Left lobe of liver (tissue), 2 donors: ENCODE data around the gene ADAM15. TPM values are rescaled to one million over a fixed set of nuclear protein-coding genes. Genes with fewer than 3 reads are reported as not detected.

ENCODE experiments used
- ATAC-seq: fragments of 200-7000 bp; cut with Tn5 transposase; one replicate; pipeline ENCODE4 v1.9.1; 2020; ENCODE audit warnings: mild to moderate bottlenecking, moderate library complexity
- DNase-seq: peaks from one replicate; pipeline ENCODE4 v3.0.0-alpha.2; 2020; ENCODE audit warnings: low spot score
- total RNA-seq: library from RNA; stranded (reverse); gene quantifications from one replicate; pipeline ENCODE4 v1.2.1, GENCODE V29; 2021
- donor health status: DM: no; HTN: no; CAD: no; lungs with moderate emphysema.
- donor health status: DM: no; HTN: yes; CAD: no.

ADAM15 gene, protein sequence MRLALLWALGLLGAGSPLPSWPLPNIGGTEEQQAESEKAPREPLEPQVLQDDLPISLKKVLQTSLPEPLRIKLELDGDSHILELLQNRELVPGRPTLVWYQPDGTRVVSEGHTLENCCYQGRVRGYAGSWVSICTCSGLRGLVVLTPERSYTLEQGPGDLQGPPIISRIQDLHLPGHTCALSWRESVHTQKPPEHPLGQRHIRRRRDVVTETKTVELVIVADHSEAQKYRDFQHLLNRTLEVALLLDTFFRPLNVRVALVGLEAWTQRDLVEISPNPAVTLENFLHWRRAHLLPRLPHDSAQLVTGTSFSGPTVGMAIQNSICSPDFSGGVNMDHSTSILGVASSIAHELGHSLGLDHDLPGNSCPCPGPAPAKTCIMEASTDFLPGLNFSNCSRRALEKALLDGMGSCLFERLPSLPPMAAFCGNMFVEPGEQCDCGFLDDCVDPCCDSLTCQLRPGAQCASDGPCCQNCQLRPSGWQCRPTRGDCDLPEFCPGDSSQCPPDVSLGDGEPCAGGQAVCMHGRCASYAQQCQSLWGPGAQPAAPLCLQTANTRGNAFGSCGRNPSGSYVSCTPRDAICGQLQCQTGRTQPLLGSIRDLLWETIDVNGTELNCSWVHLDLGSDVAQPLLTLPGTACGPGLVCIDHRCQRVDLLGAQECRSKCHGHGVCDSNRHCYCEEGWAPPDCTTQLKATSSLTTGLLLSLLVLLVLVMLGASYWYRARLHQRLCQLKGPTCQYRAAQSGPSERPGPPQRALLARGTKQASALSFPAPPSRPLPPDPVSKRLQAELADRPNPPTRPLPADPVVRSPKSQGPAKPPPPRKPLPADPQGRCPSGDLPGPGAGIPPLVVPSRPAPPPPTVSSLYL
- 21.4 TPM for total RNA-seq

DNA sequence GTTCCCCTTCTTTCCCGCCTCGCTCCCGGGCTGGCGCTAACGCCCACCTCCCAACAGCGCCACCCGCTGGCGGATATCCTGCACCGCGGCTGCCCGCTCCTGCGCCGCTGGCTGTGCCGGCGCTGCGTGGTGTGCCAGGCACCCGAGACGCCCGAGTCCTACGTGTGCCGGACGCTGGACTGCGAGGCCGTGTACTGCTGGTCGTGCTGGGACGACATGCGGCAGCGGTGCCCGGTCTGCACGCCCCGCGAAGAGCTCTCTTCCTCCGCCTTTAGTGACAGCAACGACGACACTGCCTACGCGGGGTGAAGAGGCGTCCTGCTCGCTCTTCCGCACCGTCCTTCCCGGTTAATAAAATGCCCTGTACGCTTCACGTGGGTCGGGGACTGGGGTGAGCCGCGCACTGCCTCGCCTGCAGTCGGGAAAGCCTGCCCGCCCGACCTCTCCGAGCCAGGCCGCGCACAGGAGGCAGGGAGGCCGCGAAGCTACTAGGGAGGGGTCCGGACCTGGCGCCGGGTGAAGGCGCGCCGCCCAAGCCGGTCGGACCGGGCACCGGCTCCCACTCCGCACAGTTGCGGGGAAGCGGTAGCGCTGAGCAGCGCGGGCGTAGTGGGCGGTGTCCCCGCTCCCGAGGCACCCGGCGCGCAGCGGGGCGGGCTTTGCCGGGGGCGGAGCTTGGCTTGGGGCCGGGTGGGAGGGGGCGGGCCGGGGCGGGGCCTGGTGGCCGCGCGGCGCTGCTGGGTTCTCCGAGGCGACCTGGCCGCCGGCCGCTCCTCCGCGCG is at the start of gene ADAM15:
ADAM15 (plus strand) TSS at position 757 of the 782 bp plus-strand sequence. CDS start 71 bp downstream, outside the sequence.
- peak; percentile 84 for ATAC-seq
- DNase-seq = peak; percentile 88

GRCh38 chr1:155001425-155001674 is 49.8 kb upstream of the ADAM15 start:
- no peak for DNase-seq
- ATAC-seq = no peak

- ATAC-seq (peak; percentile 66), DNase-seq (peak; percentile 100)
These were observed 49.2 kb upstream of the ADAM15 start for GRCh38 chr1:155001675-155002463.

- peak; percentile 2 for ATAC-seq
- peak; percentile 63 for DNase-seq
These were observed 48.5 kb upstream of the ADAM15 start, which contains the start of gene ZBTB7B for GRCh38 chr1:155002464-155003226. ZBTB7B (plus strand) TSS chr1:155002802; CDS start chr1:155014661, 11,859 bp downstream.

GRCh38 chr1:155003227-155003765 is 47.8 kb upstream of the ADAM15 start:
- DNase-seq (peak; percentile 59), ATAC-seq (no peak)

DNA sequence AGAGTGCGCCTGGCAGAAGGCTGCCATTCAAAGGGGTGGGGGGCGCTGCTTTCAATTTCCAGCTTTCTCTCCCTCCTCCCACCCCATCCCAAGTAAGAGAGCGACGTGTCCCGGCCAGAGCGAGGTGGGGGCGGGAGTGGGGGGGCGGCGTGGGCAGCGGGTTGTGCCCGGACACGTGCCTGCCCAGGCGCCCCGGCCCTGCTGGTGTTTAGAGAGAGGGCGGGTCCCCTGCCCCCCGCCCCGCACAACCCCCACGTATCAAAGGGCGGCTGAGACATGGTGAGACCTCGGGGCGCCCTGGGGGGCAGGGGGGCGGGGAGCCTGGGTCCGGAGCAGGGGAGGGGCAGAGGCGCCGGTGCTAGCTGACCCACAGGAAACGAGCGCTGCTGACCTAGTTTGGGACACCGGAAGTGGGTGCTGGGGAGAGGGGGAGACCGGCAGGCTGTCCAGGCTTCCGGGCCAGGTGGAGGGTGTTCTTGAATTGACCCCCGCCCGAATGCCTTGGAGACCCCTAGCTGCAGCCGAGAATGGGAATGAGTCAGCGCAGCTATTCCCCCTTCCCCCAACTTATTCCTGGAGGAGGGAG is 47.3 kb upstream of the ADAM15 start:
- DNase-seq = peak; percentile 90
- ATAC-seq = peak; percentile 21

DNA sequence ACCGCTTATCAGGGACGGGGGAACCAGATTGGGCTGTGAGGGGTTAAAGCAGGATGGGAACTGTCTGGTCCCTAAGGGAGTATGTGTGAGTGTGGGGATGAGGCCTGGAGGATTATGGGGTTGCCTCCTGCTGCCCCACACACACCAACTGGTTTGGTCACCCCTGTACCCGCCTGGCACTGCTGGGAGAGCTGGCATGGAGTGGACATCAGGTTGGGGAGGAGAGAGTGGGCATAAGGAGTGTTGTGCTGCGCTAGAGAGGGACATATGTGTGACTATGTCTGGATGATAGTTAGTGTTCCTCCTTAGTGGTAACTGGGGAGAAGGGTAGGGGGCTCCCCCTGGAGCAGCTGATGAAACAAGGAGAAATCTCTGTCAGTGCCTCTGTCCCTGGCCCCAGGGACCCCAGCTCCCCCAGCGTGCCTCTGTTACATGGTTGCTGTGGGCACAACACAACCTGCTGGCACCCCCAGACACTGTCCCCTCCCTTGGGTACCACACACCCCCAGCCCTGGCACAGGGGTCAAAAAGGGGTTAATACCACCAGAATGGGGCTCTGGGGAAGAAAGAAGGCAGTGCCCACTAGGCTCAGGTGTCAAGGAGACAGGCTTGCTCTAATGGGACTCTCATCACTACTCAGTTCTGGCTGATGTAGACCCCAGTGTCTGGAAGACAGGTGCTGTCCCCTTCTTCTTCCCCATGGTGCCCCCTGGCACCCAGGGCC is 46.6 kb upstream of the ADAM15 start:
- no peak for ATAC-seq
- no peak for DNase-seq

GRCh38 chr1:155005076-155006011 is 45.8 kb upstream of the ADAM15 start:
- DNase-seq (peak; percentile 92), ATAC-seq (peak; percentile 44)

DNA sequence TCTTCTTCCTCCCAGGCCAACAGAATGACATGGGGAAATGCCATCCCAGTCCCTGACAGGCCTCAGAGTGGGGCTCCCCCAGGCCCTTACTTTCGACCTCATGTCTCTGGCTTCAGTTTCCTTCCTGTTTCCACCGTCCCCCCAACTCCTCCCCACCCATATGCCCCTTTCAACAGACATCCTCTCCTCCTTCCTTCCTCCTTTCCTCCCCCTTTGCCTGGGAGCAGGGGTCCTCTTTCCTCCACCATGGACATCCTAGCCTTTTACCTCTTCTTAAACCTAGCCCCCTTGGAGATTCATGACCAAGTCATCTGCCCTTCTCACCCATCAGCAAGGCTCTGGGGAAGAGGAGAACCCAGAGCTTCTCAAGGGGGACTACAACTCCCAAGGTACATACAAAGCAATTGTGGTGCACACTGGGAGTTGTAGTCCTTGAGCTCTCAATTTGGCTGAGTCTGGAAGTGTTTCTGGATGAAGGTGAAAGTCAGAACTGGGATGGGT is 44.5 kb upstream of the ADAM15 start:
- ATAC-seq (no peak), DNase-seq (no peak)

GRCh38 chr1:155007251-155007828 is 43.8 kb upstream of the ADAM15 start:
- ATAC-seq (peak; percentile 32), DNase-seq (peak; percentile 85)

DNA sequence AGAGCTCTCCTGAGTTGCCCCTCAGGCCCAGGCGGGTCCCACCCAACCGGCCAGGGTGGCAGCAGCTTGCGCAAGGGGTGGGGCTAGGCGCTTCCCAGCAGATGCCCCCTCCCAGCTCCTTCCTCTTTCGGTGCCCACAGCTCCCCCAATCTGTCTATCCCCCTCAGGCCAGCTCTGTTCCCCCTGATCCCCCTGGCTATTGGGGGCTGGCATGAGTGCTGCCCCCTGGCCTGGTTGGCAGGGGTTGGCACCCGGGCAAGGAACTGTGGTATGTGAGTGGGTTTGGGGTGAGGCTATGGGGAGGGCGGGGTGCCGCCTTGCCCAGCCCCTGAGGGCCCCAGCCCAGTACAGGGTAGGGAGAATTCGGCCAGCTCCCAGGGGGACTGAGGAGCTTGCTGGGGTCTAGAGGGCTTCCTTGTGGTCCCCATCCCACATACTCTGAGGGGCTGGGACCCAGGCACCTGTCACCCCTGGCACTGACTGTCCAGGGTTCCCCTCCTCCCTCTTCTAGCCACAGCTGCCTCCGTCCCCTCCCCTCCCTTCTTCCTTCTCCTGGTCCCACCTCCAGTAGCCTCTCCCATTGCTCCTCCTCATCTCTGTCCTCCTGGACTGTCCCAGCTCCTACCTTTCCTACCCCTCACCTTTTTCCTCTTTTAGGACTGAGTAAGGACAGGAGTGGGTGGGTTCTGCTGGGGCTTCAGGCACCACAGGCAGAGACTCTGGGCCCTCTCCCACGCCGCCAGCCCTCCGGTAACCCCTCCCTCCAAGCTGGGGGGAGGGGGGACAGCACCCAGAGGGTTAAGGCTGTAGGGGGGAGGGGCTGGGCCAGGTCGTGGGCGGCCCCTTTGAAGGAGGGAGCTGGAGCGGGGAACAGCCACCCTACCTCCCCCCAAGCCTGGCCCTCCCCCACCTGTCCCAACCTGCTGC is 42.8 kb upstream of the ADAM15 start:
- ATAC-seq (no peak), DNase-seq (peak; percentile 59)

DNA sequence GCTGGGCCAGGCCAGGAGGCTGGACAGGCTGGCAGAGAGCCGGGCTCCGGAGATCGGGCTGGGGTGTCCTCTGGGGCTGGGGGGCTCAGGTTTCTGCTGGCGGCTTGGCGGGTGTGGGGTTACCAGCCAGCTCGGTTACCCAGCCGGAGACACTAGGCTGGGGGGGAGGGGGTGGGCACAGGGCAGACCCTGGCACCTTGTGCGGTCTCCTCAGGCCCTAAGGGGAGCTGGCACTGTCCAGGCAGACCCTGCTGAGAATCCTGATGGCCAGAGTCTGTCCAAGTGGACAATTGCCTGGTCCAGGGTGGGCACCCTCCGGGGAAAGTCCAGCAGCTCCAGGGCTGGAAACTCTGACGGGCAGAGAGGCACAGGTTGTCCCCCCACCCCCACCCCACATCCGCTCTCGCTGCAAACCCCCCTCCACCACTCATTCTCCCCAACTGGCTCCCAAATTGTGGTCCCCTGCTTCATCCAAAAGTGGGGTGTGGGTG is 41.9 kb upstream of the ADAM15 start:
- ATAC-seq (no peak), DNase-seq (no peak)

DNA sequence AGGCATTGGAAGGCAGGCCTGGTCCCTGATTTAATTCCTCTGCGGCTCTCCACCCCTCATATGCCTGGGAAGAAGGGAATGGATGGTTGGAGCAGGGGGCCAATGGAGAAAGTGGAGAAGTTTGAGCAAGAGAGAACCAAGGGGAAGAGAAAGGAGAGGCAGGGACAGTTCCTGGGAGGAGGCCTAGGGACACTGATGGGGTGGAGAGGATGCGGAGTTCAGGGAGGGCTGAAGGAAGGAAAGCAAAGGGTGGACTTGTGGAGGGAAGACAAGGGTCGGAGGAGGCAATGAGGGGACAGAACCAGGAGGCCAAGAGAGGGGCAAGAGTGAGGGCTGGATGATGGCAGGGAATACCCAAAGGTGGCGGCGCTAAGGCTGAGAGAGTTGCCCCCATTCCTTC is 41.4 kb upstream of the ADAM15 start:
- no peak for ATAC-seq
- no peak for DNase-seq

DNA sequence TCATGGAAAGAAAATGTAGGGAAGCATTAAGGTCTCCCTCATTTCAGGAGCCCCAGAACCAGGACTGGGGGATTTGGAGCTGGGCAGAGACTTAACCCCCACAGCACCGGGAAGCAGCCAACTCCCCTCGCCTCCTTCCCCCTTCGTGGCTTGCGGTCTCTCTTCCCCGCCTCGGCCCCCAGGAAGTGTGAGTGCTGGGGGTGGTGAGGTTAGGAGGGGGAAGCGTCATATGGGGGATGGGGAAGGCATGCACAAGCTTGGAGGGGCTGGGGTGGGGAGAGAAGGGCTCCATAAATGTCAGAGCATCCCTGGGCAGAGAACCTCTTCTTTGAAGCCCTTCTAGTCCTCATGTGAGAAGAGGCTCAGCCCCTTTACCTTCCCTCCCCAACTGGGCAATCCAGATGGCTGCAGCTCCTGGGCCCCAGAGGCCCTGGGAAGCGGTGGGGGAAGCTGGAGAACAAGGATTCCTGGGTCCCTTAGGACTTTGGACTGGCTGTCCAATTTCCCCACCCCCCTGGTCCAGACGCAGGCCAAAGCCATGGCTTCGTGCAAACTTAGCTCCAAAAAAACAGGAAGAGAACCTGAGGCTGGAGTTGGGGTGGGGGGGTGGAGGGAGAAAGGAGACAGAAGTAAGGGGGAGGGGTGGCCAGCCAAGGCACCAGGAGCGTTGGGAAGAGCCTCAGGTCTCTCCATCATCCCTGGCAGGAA is 40.8 kb upstream of the ADAM15 start:
- no peak for DNase-seq
- no peak for ATAC-seq

DNA sequence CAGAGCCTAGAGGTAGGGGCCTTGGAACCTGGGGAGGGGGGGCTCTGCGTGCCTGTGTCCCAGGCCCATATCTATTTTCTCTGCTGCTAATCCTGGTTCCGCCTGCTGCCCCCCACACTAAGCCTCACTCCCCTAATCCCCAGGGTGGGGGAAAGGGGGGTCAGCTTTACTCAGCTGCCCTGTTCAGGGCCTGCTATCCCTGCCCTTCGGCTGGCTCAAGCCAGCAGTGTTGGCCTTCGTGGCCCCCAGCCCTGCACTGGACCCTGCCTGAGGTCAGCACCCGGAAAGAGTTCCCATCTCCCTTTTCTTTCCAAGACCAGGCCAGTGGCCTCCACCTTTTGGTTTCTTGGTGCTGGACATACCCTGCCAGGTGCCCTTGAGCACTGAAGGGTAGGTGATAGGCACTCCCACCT is 40.1 kb upstream of the ADAM15 start:
- DNase-seq (no peak), ATAC-seq (no peak)
